Thyroid gland (tissue), 4 donors: Measurements from ENCODE around the gene EFHD1. TPM values are rescaled to one million over a fixed set of nuclear protein-coding genes. Genes with fewer than 3 reads are reported as not detected.

ENCODE experiments used
- DNase-seq, 2 donors: peaks; one replicate each; pipeline ENCODE4 v3.0.0-alpha.2; 2019
- H3K27ac ChIP-seq, 3 donors: fragments of 200-600 bp; sonication (generic); 1 replicate in 2 of 3; 2 replicates in 1 of 3; pipeline ENCODE4 v1.5.1; 2016 to 2019; ENCODE audit warnings: mild to moderate bottlenecking in 1 of 3, moderate library complexity in 1 of 3
- H3K27me3 ChIP-seq: fragments of 200-600 bp; sonication (generic); one replicate; pipeline ENCODE4 v1.5.1; 2019
- H3K36me3 ChIP-seq, 2 donors: fragments of 200-600 bp; sonication (generic); one replicate each; pipeline ENCODE4 v1.5.1; 2016 to 2019
- H3K4me1 ChIP-seq, 2 donors: fragments of 200-600 bp; sonication (generic); one replicate each; pipeline ENCODE4 v1.5.1; 2017 to 2019
- H3K4me3 ChIP-seq, 3 donors: fragments of 200-600 bp; sonication (generic); replicated peaks in 1 of 3; 1 replicate in 2 of 3; 2 replicates in 1 of 3; pipeline ENCODE4 v1.5.1; 2016; ENCODE audit warnings: mild to moderate bottlenecking in 1 of 3
- H3K9me3 ChIP-seq: fragments of 200-600 bp; sonication (generic); one replicate; pipeline ENCODE4 v1.5.1; 2017
- CTCF ChIP-seq, 6 experiments: fragments of 200-600 bp in 3 of 6; fragments of 450-650 bp in 3 of 6; sonication (generic) in 3 of 6; IDR thresholded peaks; one replicate each; pipeline ENCODE4 v1.5.1; 2016 to 2019; ENCODE audit warnings: antibody characterized with exemption in 6 of 6, mild to moderate bottlenecking in 2 of 6, inconsistent platforms in 1 of 6, moderate library complexity in 1 of 6
- POLR2A ChIP-seq, 2 donors: fragments of 450-650 bp; IDR thresholded peaks; one replicate each; pipeline ENCODE4 v1.6.1; 2017; ENCODE audit warnings: antibody characterized with exemption in 2 of 2, mild to moderate bottlenecking in 2 of 2, moderate library complexity in 1 of 2
- WGBS, 2 donors: methylation state at CpG; one replicate each; pipeline ENCODE4 v1.1.5; 2017; 5-methylcytosine and 5-hydroxymethylcytosine counted together
- intact Hi-C: fragments of 100-400 bp; cut with DNase I; formaldehyde crosslinking; loops from one replicate; pipeline ENCODE4 v1.15.1; 2023
- total RNA-seq, 4 donors: library from RNA; depleted of rRNA; stranded (reverse); fragments of >200 nt; gene quantifications; one replicate each; pipeline ENCODE4 v1.2.3, GENCODE V29; 2016

The EFHD1 gene
- total RNA-seq, 4 donors from 2014 or later: 6.9 to 17.5 (median 14.8) TPM

- no peaks in the 10 kb centered on the region for H3K27me3 ChIP-seq
- H3K9me3 ChIP-seq: no peaks in the 10 kb centered on the region
- intact Hi-C loops: no loop called here
- WGBS, 2 donors: 73 to 75% methylated on average over 3 of the region's 3 CpGs
- no peak for TF ChIP-seq CTCF (IDR thresholded peaks at IDR 0.05)
- no peak for TF ChIP-seq POLR2A (IDR thresholded peaks at IDR 0.05)
- no peak overlapping the region for H3K4me3 ChIP-seq
- no peak for DNase-seq
- no peaks in the 10 kb centered on the region for H3K4me1 ChIP-seq
- H3K36me3 ChIP-seq: no peaks in the 10 kb centered on the region
- no peak overlapping the region for H3K27ac ChIP-seq
Observed at GRCh38 chr2:232613538-232614134, 19.8 kb upstream of the EFHD1 start.

- H3K27me3 ChIP-seq: no peaks in the 10 kb centered on the region
- no peaks in the 10 kb centered on the region for H3K4me1 ChIP-seq
- 76 to 79% methylated on average over 8 of the region's 8 CpGs for WGBS, 2 donors
- no peaks in the 10 kb centered on the region for H3K36me3 ChIP-seq
- no peak for TF ChIP-seq CTCF (IDR thresholded peaks at IDR 0.05)
- no peak for TF ChIP-seq POLR2A (IDR thresholded peaks at IDR 0.05)
- intact Hi-C loops: no loop called here
- H3K4me3 ChIP-seq: no peak overlapping the region
- no peaks in the 10 kb centered on the region for H3K9me3 ChIP-seq
- H3K27ac ChIP-seq: no peak overlapping the region
- no peak for DNase-seq
Observed at GRCh38 chr2:232615339-232615738, 18.1 kb upstream of the EFHD1 start.

GRCh38 chr2:232621186-232621585 is 12.2 kb upstream of the EFHD1 start:
- Histone ChIP-seq H3K4me1 (no peaks in the 10 kb centered on the region), H3K27ac (no peak overlapping the region), H3K9me3 (no peaks in the 10 kb centered on the region), H3K27me3 (no peaks in the 10 kb centered on the region), H3K4me3 (no peak overlapping the region), H3K36me3 (no peaks in the 10 kb centered on the region)
- TF ChIP-seq POLR2A (IDR thresholded peaks at IDR 0.05) (no peak), CTCF (IDR thresholded peaks at IDR 0.05) (no peak)
- 73 to 78% methylated on average over 9 of the region's 9 CpGs for WGBS, 2 donors
- intact Hi-C loops: no loop called here
- no peak for DNase-seq

DNA sequence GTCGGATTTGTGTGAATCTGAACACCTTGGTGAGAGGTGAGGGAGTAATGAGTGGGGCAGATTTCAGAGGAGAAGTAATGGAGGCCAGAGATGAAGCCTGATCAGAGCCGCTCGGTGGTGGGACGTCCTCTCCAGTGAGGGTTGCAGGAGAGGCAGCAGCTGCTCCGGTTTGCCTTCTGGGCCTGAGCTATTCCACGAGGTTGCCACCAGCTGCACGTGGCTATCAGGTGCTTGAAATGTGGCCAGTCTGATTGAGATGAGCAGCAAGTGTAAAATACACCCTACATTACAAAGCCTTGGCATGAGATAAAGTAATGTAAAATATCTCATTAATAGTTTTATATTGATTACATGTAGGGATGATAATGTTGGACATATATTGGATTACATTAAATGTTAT is 10.8 kb upstream of the EFHD1 start:
- intact Hi-C loops: no loop called here
- Histone ChIP-seq H3K36me3 (no peaks in the 10 kb centered on the region), H3K27me3 (no peaks in the 10 kb centered on the region), H3K9me3 (no peaks in the 10 kb centered on the region), H3K27ac (no peak overlapping the region), H3K4me1 (no peaks in the 10 kb centered on the region), H3K4me3 (no peak overlapping the region)
- WGBS, 2 donors: 81 to 84% methylated on average over 7 of the region's 7 CpGs
- DNase-seq: no peak
- no peak for TF ChIP-seq CTCF (IDR thresholded peaks at IDR 0.05)
- TF ChIP-seq POLR2A (IDR thresholded peaks at IDR 0.05): no peak

DNA sequence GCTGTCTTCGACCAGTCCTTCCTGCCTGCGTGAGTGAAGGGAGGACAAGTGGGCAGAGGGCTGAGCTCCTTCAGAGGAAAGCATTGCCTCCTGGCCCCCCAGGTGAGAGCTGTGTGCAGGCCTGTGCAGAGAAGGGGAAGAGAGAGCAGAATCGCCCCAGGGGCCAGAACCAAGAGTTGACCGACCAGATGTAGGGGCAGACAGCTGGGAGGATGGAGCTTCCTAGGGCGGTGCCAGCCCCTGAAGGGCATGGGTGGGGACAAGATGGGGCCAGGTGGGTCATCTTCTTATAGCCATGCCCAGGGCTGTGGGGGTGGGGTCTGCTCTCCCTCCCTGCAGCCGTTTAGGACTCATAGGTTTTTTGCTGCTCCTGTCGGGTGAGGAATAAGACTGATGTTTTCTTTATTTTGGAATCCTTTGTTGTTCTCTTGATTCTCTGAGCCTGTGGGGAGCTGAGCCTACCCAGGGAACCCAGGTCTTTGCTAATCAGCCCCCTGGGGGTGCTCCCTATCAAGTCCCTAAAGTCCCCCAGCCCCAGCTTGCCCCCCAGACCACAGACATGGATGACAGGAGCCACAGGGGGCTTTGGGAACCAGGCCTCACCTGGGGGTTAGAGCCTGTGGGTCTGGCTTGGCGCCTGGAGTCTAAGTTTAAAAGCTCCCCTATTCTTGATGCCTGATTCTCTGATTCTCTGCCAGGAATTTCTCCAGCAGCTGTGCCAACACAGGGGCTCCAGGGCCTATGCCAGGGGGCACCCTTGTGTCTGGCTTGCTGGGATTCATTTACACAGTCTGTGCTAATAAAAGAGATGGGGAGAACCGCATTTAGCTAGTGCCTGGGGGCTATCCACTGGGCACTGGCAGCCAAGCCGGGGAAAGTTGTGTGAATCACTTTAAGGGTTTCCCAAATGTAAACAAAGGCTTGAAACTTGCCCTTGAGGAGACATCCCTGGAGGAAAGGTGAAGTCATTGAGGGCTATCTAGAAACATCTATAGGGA is 9.3 kb upstream of the EFHD1 start:
- TF ChIP-seq CTCF (IDR thresholded peaks at IDR 0.05): no peak
- TF ChIP-seq POLR2A (IDR thresholded peaks at IDR 0.05): no peak
- Histone ChIP-seq H3K4me1 (no peaks in the 10 kb centered on the region), H3K36me3 (no peaks in the 10 kb centered on the region), H3K27me3 (no peaks in the 10 kb centered on the region), H3K27ac (no peak overlapping the region), H3K4me3 (no peak overlapping the region), H3K9me3 (no peaks in the 10 kb centered on the region)
- WGBS, 2 donors: 65 to 68% methylated on average over 10 of the region's 10 CpGs
- DNase-seq: no peak
- intact Hi-C loops: no loop called here
